NCI-H524 treated with DMSO at 0.1 percent for 48 hours (cell line): ENCODE measurements around the gene CNOT1.
"Not testable (repeated sequence)": the region's sequence is repeated elsewhere in the genome, so short reads cannot be mapped to it uniquely, and the experiment has no call there.

Experiments used
- DNase-seq: peaks from one replicate; lab custom pipeline; 2025; lab: John Stamatoyannopoulos, UW

The CNOT1 gene

GRCh38 chr16:58638148-58639036 lies 8.8 kb upstream of the CNOT1 start:
- DNase-seq: no peak

- DNase-seq: not testable (repeated sequence)
Measured at GRCh38 chr16:58637021-58637420, 7.4 kb upstream of the CNOT1 start.

- DNase-seq: no peak
Measured at GRCh38 chr16:58636466-58636865, 6.8 kb upstream of the CNOT1 start.

DNA sequence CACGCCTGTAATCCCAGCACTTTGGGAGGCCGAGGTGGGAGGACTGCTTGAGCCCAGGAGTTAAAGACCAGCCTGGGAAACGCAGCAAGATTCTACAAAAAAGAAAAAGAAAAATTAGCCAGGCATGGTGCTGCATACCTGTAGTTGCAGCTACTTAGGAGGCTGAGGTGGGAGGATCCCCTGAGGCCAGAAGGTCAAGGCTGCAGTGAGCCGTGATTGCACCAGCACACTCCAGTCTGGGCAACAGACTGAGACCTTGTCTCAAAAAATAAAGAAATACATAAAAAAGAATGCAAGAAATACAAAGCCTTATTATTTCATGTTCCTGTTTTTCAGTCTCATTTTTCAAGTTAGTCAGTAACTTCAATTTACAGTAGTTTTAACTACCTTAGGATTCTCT lies 5.9 kb upstream of the CNOT1 start:
- DNase-seq: no peak

DNA sequence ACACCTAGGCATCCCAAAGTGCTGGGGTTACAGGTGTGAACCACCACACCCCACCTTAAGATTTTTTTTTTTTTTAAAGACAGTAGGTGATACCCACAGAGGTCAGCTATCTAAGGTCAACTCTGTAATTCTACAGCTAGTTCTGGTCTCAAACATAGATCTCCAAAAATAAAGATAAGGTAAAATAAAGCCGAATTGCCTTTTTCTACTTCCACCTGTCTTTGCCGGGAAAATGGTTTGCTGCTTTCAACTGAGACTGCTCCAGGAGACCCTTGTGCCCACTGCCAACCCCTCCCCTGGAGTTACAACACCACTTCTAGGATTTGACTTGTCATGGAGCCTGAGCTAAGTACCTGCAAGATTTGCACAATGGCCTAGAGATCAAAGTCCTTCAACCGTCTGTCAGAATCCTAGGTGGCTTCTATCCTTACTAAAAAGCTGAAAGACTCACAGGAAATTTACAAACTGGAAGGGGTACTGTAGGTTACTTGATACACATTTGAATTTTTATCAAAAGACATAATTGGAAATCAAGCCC lies 4.7 kb upstream of the CNOT1 start:
- peak; percentile 58 for DNase-seq

DNA sequence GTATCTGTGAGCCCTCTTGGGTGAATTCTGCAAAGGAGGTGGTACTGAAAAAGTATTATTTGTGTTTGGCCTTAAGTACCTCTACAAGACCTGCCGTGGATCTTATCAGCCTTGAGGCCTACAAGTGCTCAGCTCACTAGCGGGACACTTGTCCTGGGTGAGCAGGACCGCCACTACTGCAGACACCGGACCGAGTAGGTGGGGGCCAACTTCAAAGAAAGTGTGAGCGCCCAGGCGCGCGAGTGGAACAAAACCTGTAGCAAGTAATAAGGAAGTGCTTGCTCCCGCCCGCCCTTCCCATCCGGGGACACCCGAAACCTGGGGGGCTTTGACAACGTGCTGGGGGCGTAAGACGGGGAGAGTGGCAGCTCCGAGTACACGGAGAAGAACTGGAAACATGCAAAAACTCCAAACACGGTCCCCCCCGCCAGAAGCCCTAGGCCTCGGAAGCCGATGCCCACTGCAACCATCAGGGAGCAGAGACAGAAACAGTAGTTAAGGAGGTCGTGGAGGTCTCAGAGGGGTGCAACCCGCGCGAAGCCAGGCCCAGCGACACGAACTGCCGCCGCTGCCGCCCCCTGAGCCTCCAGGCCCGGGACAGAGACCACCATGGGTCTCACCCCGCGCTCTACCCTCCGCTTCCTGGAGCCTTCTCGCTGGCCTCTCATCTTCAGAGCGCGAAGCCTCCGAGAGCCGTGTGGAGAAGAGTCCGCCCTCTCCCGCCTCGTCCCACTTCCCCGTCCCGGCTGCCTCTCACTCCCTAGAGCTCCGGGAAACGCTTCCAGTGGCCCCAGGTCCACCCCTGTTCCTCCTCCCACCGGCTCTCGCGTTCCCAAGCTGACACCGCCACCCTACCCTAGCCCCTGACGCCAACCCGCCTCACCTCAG lies 537 bp downstream of the CNOT1 start:
- no peak for DNase-seq

DNA sequence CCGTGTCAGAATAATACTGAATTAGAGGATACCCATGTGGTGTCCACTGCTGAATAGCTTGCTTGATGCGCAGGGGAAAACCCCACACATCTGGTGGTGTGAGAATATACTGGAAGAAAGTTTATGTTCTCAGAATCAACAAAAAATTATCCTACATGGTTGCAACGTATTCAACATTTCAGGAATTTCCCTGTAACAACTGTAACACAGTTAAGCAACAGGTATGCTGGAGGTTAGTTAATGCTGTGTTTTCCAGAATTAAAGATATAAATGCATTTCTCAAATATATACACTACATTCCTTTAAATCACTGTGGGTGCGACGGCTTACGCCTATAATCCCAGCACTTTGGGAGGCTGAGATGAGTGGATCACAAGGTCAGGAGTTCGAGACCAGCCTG lies 5.4 kb downstream of the CNOT1 start:
- DNase-seq: no peak

DNA sequence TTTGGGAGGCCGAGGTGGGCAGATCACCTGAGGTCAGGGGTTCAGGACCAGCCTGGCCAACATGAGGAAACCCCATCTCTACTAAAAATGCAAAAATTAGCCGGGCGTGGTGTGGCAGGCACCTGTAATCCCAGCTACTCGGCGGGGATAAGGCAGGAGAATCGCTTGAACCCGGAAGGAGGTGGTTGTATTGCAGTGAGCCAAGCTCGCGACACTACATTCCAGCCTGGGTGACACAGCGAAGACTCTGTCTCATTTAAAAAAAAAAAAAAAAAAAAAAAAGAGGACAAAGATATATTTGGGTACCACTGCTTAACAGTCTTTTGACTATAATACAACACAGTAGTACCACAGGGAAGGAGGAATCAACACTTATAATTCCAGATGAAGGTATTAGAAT lies 9.2 kb downstream of the CNOT1 start:
- DNase-seq: no peak

GRCh38 chr16:58615280-58615679 lies 14.3 kb downstream of the CNOT1 start:
- no peak for DNase-seq

DNA sequence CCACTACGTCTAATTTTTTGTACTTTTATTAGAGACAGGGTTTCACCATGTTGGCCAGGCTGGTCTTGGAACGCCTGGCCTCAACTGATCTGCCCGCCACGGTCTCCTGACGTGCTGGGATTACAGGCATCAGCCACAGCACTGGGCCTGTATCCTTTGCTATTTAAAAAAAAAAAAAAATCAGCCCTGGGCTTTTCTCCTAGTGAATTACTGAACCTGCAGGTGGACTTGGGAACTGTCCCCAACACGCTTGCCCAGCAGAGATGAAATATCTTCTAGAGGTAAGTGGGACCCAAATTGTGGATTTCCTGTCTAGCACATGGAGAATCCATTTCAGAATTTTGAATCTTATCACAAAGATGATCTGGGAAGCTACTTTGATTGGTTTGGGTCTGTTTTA lies 14.8 kb downstream of the CNOT1 start:
- DNase-seq: no peak

DNA sequence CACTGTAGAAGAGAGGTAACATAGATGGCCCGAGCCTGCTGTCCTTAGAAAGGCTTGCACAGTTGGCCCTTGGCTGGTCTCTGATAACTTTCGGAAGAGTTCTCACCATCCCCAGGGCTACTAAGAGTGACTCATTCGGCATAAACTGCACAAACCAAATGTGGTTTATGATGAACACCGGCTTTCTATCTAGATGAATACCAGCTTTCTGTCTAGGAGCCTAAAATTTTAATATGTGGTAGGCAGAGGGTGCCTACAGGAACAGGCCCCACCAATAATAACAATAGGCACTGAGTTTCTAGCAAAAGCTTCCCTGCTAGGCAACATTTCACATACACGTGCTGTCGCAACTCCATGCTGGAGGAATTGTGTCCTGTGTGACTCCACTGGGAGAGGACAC lies 15.4 kb downstream of the CNOT1 start:
- no peak for DNase-seq

DNA sequence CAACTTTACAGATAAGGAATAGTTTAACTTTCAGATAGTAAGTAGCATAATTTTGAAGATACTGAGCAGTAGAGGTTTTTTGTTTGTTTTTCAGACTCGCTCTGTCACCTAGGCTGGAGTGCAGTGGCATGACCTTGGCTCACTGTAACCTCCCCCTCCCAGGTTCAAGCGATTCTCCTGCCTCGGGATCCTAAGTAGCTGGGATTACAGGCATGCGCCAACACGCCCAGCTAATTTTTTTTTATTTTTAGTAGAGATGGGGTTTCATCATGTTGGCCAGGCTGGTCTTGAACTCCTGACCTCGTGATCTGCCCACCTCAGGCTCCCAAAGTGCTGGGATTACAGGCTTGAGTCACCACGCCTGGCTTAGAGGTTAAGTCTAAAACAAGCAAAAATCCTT lies 16.7 kb downstream of the CNOT1 start:
- not testable (repeated sequence) for DNase-seq

DNA sequence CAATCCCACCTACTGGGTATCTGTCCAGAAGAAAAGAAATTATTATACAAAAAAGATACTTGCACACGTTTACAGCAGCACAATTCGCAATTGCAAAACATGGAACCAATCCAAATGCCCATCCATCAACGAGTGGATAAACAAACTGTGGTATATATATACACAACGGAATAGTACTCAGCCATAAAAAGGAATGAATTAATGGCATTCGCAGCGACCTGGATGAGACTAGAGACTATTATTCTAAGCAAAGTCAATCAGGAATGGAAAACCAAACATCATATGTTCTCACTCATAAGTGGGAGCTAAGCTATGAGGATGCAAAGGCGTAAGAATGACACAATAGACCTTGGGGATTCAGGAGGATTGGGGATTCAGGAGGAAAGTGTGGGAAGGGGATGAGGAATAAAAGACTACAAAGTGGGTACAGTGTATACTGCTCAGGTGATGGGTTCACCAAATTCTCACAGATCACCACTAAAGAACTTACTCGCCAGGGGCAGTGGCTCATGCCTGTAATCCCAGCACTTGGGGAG lies 21.0 kb downstream of the CNOT1 start:
- DNase-seq: no peak

DNA sequence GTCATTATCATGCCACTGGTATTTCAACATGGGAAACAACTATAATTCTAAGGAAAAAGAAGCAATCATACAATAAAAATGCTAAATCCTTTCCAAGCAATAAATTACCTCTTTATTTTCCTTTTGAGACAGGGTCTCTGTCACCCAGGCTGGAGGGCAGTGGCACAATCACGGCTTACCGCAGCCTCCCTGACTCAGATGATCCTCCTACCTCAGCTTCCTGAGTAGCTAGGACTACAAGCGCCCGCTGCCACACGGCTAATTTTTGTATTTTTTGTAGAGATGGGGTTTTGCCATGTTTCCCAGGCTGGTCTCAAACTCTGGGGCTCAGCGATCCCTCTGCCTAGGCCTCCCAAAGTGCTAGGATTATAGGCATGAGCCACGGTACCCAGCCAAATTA lies 24.1 kb downstream of the CNOT1 start:
- no peak for DNase-seq

DNA sequence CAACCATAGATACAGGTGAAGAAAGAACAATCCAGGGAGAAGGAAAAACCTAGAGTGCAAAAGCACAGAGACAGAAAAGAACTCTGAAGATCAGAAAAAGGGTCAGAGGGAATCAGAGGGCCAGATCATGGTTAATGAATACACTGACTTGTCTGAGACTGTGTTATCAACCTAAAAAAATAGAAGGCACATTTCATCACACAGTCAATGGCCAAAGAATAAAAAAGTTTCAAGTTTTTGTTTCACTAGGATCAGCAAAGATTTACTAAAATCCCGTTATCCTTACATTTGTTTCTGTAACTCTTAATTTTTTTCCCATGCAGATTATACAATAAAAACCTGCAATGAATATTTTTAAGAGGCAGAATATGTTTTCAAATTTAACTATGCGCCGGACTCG lies 38.5 kb downstream of the CNOT1 start:
- DNase-seq: no peak

- no peak for DNase-seq
Measured at GRCh38 chr16:58589326-58589905, 40.2 kb downstream of the CNOT1 start.

GRCh38 chr16:58588406-58588805 lies 41.2 kb downstream of the CNOT1 start:
- DNase-seq: no peak

GRCh38 chr16:58586340-58587030 lies 43.1 kb downstream of the CNOT1 start:
- DNase-seq: no peak

GRCh38 chr16:58584831-58585505 lies 44.7 kb downstream of the CNOT1 start:
- DNase-seq: no peak

- no peak for DNase-seq
Measured at GRCh38 chr16:58582971-58583765, 46.5 kb downstream of the CNOT1 start.
